K562 (cell line): ENCODE data around the gene MARK3. TPM values are rescaled to one million over a fixed set of nuclear protein-coding genes. Genes with fewer than 3 reads are reported as not detected.

Experiments
- C11orf30 ChIP-seq: fragments of 450-650 bp; IDR thresholded peaks from 2 replicates; pipeline ENCODE4 v1.6.1; 2016; ENCODE audit warnings: low read depth, mild to moderate bottlenecking
- CHCHD3 ChIP-seq: fragments of 250-450 bp; sonication (Bioruptor Pico); IDR thresholded peaks from 2 replicates; pipeline ENCODE4 v2.1.2; 2022; ENCODE audit warnings: mild to moderate bottlenecking
- GABPB1 ChIP-seq: sonication (generic); formaldehyde crosslinking; IDR thresholded peaks from 2 replicates; pipeline ENCODE4 v1.8.0; 2022; ENCODE audit warnings: mild to moderate bottlenecking, missing genetic modification reagents
- NFE2L1 ChIP-seq: fragments of 450-650 bp; IDR thresholded peaks from 2 replicates; pipeline ENCODE4 v1.6.1; 2016; ENCODE audit warnings: missing genetic modification characterization, low read depth, mild to moderate bottlenecking, missing compliant biosample characterization, moderate library complexity, borderline replicate concordance
- RERE ChIP-seq: sonication (generic); formaldehyde crosslinking; IDR thresholded peaks from 2 replicates; pipeline ENCODE4 v1.8.0; 2023; ENCODE audit warnings: missing genetic modification reagents, mild to moderate bottlenecking, borderline replicate concordance
- SAFB2 ChIP-seq: fragments of 200-400 bp; formaldehyde crosslinking; IDR thresholded peaks from 2 replicates; pipeline ENCODE4 v1.6.1; 2018; ENCODE audit warnings: borderline replicate concordance, low read length, low read depth, moderate library complexity; ENCODE audit not compliant: severe bottlenecking
- TSC22D4 ChIP-seq: fragments of 450-650 bp; IDR thresholded peaks from 2 replicates; pipeline ENCODE4 v1.6.1; 2016; ENCODE audit warnings: missing genetic modification characterization, missing biosample characterization, control low read depth
- ZBTB9 ChIP-seq: fragments of 450-650 bp; formaldehyde crosslinking; IDR thresholded peaks from 2 replicates; pipeline ENCODE4 v1.4.0; 2020; ENCODE audit warnings: mild to moderate bottlenecking, moderate library complexity
- ZFPM2 ChIP-seq: fragments of 250-450 bp; sonication (Bioruptor Pico); IDR thresholded peaks from 2 replicates; pipeline ENCODE4 v1.5.1; 2022; ENCODE audit warnings: mild to moderate bottlenecking
- ZNF23 ChIP-seq: fragments of 250-450 bp; sonication (Bioruptor Pico); IDR thresholded peaks from 2 replicates; pipeline ENCODE4 v1.4.0; 2020; ENCODE audit warnings: mild to moderate bottlenecking
- ZNF316 ChIP-seq: fragments of 450-650 bp; IDR thresholded peaks from 2 replicates; pipeline ENCODE4 v1.6.1; 2016
- ZNF699 ChIP-seq: fragments of 250-450 bp; sonication (Bioruptor Pico); IDR thresholded peaks from 2 replicates; pipeline ENCODE4 v1.8.0; 2021; ENCODE audit warnings: mild to moderate bottlenecking, moderate library complexity; ENCODE audit not compliant: insufficient replicate concordance
- polyA plus RNA-seq, 8 experiments: library from polyadenylated mRNA; depleted of rRNA in 4 of 8; stranded (reverse) in 5 of 8; unstranded in 3 of 8; fragments of >200 nt; fragmentation: Nextera tagmentation in 2 of 8; fragmentation: Illumina TruSeq in 1 of 8; extraction: Ambion mirVana in 2 of 8; extraction: Trizol in 1 of 8; gene quantifications; 2 replicates each; pipeline versions ENCODE4 v1.2.1 to v1.2.3, GENCODE V29; 2011 to 2014; ENCODE audit warnings: inconsistent platforms in 1 of 8, missing spikeins in 1 of 8
- total RNA-seq, 7 experiments: library from RNA; depleted of rRNA in 6 of 7; stranded (reverse); fragments of >200 nt in 6 of 7; fragmentation: Illumina TruSeq in 2 of 7; extraction: Trizol in 2 of 7; gene quantifications; 2 replicates each; pipeline versions ENCODE4 v1.2.1 to v1.2.3, GENCODE V29; 2011 to 2021; ENCODE audit warnings: low replicate concordance in 1 of 7
- TF ChIP-seq, protein P1 (sequence below), 2 experiments: IDR thresholded peaks in 1 of 2; conservative IDR thresholded peaks in 1 of 2; 2 replicates each; pipeline ENCODE4 v1.6.1; 2016; ENCODE audit warnings: low read depth in 2 of 2, mild to moderate bottlenecking in 1 of 2, missing compliant biosample characterization in 1 of 2, missing genetic modification characterization in 1 of 2, moderate library complexity in 1 of 2
- TF ChIP-seq, protein P2 (sequence below): sonication (generic); formaldehyde crosslinking; IDR thresholded peaks from 2 replicates; pipeline ENCODE4 v1.8.1; 2023; ENCODE audit warnings: mild to moderate bottlenecking, missing genetic modification reagents, moderate library complexity

MARK3 gene
- total and polyA plus RNA-seq, 9 of the 15 experiments (the other 6 are each of a cell fraction or from before 2014, with no cell fraction given): 10.1 to 68.7 (median 56.3) TPM

DNA sequence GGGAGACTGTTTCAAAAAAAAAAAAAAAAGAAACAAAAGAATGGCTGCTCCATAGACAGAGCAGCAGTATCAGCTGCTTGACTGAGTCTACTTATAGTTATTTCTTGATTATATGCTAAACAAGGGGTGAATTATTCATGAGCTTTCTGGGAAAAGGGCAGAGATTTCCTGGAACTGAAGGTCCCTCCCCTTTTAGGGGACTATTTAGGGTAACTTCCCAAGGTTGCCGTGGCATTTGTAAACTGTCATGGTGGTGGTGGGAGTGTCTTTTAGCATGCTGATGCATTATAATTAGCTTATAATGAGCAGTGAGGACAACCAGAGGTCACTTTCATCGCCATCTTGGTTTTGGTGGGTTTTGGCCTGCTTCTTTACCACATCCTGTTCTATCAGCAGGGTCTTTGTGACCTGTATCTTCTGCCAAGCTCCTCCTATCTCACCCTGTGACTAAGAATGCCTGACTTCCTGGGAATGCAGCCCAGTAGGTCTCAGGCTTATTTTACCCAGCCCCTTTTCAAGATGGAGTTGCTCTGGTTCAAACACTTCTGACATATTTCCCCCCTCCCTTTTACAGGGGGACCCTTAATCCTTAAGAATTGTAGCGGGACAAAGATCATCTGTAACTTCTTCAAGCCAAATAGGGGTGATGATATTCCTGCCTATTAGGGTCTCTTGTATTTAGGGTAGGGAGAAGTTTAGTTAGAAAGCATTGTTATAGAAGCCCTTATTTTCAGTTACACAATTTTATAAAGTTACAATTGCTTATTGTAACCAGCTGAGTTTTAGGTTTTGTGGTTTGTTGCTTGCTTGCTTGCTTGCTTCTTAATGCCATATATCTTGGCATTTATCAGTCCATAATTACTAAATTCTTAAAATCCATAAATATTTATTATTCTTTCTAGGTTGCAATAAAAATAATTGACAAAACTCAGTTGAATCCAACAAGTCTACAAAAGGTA lies 42.5 kb downstream of the MARK3 start (continued):
- TF ChIP-seq, protein P1, sequence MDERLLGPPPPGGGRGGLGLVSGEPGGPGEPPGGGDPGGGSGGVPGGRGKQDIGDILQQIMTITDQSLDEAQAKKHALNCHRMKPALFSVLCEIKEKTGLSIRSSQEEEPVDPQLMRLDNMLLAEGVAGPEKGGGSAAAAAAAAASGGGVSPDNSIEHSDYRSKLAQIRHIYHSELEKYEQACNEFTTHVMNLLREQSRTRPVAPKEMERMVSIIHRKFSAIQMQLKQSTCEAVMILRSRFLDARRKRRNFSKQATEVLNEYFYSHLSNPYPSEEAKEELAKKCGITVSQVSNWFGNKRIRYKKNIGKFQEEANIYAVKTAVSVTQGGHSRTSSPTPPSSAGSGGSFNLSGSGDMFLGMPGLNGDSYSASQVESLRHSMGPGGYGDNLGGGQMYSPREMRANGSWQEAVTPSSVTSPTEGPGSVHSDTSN (CRISPR knock-in tag; IDR thresholded peaks at IDR 0.05; ENCODE audit: low read depth): no peak
- TF ChIP-seq, protein P1 (tag; conservative IDR thresholded peaks at IDR 0.05; ENCODE audit: low read depth): peak; percentile 94
- peak; percentile 99 for TF ChIP-seq ZFPM2 (CRISPR knock-in tag)
- TF ChIP-seq RERE: no peak
- peak; percentile 77; the same call in 1 of the 2 replicates for TF ChIP-seq TSC22D4 (tag)
- TF ChIP-seq C11orf30: peak; percentile 47
- TF ChIP-seq, protein P2, sequence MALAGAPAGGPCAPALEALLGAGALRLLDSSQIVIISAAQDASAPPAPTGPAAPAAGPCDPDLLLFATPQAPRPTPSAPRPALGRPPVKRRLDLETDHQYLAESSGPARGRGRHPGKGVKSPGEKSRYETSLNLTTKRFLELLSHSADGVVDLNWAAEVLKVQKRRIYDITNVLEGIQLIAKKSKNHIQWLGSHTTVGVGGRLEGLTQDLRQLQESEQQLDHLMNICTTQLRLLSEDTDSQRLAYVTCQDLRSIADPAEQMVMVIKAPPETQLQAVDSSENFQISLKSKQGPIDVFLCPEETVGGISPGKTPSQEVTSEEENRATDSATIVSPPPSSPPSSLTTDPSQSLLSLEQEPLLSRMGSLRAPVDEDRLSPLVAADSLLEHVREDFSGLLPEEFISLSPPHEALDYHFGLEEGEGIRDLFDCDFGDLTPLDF (CRISPR knock-in tag): no peak
- TF ChIP-seq ZNF316: peak; percentile 42
- peak; percentile 97 for TF ChIP-seq ZNF699 (CRISPR knock-in tag)
- TF ChIP-seq NFE2L1 (tag): peak; percentile 97
- peak; percentile 97 for TF ChIP-seq ZNF23 (CRISPR knock-in tag)
- peak; percentile 94; the same call in 1 of the 2 replicates for TF ChIP-seq CHCHD3 (CRISPR knock-in tag)
- TF ChIP-seq SAFB2: no peak
- peak; percentile 100 for TF ChIP-seq ZBTB9 (CRISPR knock-in tag)
- peak; percentile 61; the same call in 1 of the 2 replicates for TF ChIP-seq GABPB1 (CRISPR knock-in tag)
